HepG2 (cell line): Measurements from ENCODE around the gene FUT8. TPM values are rescaled to one million over a fixed set of nuclear protein-coding genes. Genes with fewer than 3 reads are reported as not detected.

Experiments
- CHD4 ChIP-seq: fragments of 200-600 bp; sonication (generic); IDR thresholded peaks from 2 replicates; pipeline ENCODE4 v1.7.0; 2017; ENCODE audit warnings: mild to moderate bottlenecking, low read length, borderline replicate concordance
- DR1 ChIP-seq: sonication (generic); formaldehyde crosslinking; IDR thresholded peaks from 2 replicates; pipeline ENCODE4 v1.8.0; 2021; ENCODE audit warnings: mild to moderate bottlenecking, missing genetic modification reagents, inconsistent platforms
- ETV5 ChIP-seq: IDR thresholded peaks from 2 replicates; pipeline ENCODE4 v1.6.1; 2018; ENCODE audit warnings: missing biosample characterization, missing genetic modification reagents, inconsistent platforms, borderline replicate concordance
- FOXA3 ChIP-seq: IDR thresholded peaks from 2 replicates; pipeline ENCODE4 v1.6.1; 2016; ENCODE audit warnings: missing genetic modification reagents, missing compliant biosample characterization
- FOXC1 ChIP-seq: sonication (generic); formaldehyde crosslinking; IDR thresholded peaks from 2 replicates; pipeline ENCODE4 v1.8.0; 2022; ENCODE audit warnings: mild to moderate bottlenecking, missing genetic modification reagents, borderline replicate concordance
- GABPA ChIP-seq, 2 experiments: IDR thresholded peaks; 2 replicates each; pipeline ENCODE4 v1.6.1; 2011 to 2016; ENCODE audit warnings: low read depth in 2 of 2, low read length in 1 of 2, missing biosample characterization in 1 of 2, missing genetic modification characterization in 1 of 2
- HOXD1 ChIP-seq: sonication (generic); formaldehyde crosslinking; IDR thresholded peaks from 2 replicates; pipeline ENCODE4 v1.5.0; 2020; ENCODE audit warnings: missing genetic modification reagents
- MAFF ChIP-seq: IDR thresholded peaks from 2 replicates; pipeline ENCODE4 v1.6.1; 2011; ENCODE audit warnings: low read depth, low read length, improper control_type of control experiment
- MED1 ChIP-seq: sonication (generic); formaldehyde crosslinking; IDR thresholded peaks from 2 replicates; pipeline ENCODE4 v1.4.0; 2020; ENCODE audit warnings: missing genetic modification reagents
- MEIS2 ChIP-seq: sonication (generic); formaldehyde crosslinking; IDR thresholded peaks from 2 replicates; pipeline ENCODE4 v1.9.0; 2021; ENCODE audit warnings: mild to moderate bottlenecking, missing genetic modification reagents
- MIXL1 ChIP-seq: IDR thresholded peaks from 2 replicates; pipeline ENCODE4 v1.6.1; 2016
- MTF1 ChIP-seq: sonication (generic); formaldehyde crosslinking; IDR thresholded peaks from 2 replicates; pipeline ENCODE4 v1.5.0; 2020; ENCODE audit warnings: missing genetic modification reagents
- NONO ChIP-seq, 2 experiments: fragments of 450-650 bp in 1 of 2; sonication (generic) in 1 of 2; formaldehyde crosslinking in 1 of 2; IDR thresholded peaks in 1 of 2; conservative IDR thresholded peaks in 1 of 2; 2 replicates each; pipeline versions ENCODE4 v1.6.1 to v1.8.0; 2017 to 2022; ENCODE audit warnings: mild to moderate bottlenecking in 1 of 2, missing genetic modification reagents in 1 of 2, moderate library complexity in 1 of 2
- RELA ChIP-seq: sonication (generic); formaldehyde crosslinking; IDR thresholded peaks from 2 replicates; pipeline ENCODE4 v1.4.0; 2020; ENCODE audit warnings: missing genetic modification reagents
- SNAPC2 ChIP-seq: sonication (generic); formaldehyde crosslinking; IDR thresholded peaks from 2 replicates; pipeline ENCODE4 v1.8.1; 2022; ENCODE audit warnings: mild to moderate bottlenecking, missing genetic modification reagents
- YEATS4 ChIP-seq: sonication (generic); formaldehyde crosslinking; IDR thresholded peaks from 2 replicates; pipeline ENCODE4 v1.4.0; 2020; ENCODE audit warnings: missing genetic modification reagents, borderline replicate concordance
- ZBTB7A ChIP-seq: sonication (generic); formaldehyde crosslinking; IDR thresholded peaks from 2 replicates; pipeline ENCODE4 v1.8.0; 2022; ENCODE audit warnings: mild to moderate bottlenecking, missing genetic modification reagents
- ZFP82 ChIP-seq: sonication (generic); formaldehyde crosslinking; IDR thresholded peaks from 2 replicates; pipeline ENCODE4 v1.5.1; 2020; ENCODE audit warnings: mild to moderate bottlenecking, missing genetic modification reagents, borderline replicate concordance
- ZMYM2 ChIP-seq: sonication (generic); formaldehyde crosslinking; IDR thresholded peaks from 2 replicates; pipeline ENCODE4 v1.8.0; 2022; ENCODE audit warnings: mild to moderate bottlenecking, missing genetic modification reagents
- ZMYM4 ChIP-seq: sonication (generic); formaldehyde crosslinking; IDR thresholded peaks from 2 replicates; pipeline ENCODE4 v1.8.1; 2023; ENCODE audit warnings: mild to moderate bottlenecking, missing genetic modification reagents
- ZNF12 ChIP-seq: sonication (generic); formaldehyde crosslinking; IDR thresholded peaks from 2 replicates; pipeline ENCODE4 v1.5.0; 2020; ENCODE audit warnings: missing genetic modification reagents
- ZNF224 ChIP-seq: sonication (generic); formaldehyde crosslinking; IDR thresholded peaks from 2 replicates; pipeline ENCODE4 v1.5.0; 2020; ENCODE audit warnings: mild to moderate bottlenecking, missing genetic modification reagents
- ZNF263 ChIP-seq: sonication (generic); formaldehyde crosslinking; IDR thresholded peaks from 2 replicates; pipeline ENCODE4 v1.4.0; 2020; ENCODE audit warnings: missing genetic modification reagents
- ZNF274 ChIP-seq: sonication (generic); formaldehyde crosslinking; IDR thresholded peaks from 2 replicates; pipeline ENCODE4 v1.5.1; 2020; ENCODE audit warnings: mild to moderate bottlenecking, missing genetic modification reagents
- ZNF33B ChIP-seq: sonication (generic); formaldehyde crosslinking; IDR thresholded peaks from 2 replicates; pipeline ENCODE4 v1.5.1; 2020; ENCODE audit warnings: mild to moderate bottlenecking, missing genetic modification reagents
- ZNF616 ChIP-seq: sonication (generic); formaldehyde crosslinking; IDR thresholded peaks from 2 replicates; pipeline ENCODE4 v1.5.0; 2020; ENCODE audit warnings: low read depth, mild to moderate bottlenecking, missing genetic modification reagents
- ZNF766 ChIP-seq: sonication (generic); formaldehyde crosslinking; IDR thresholded peaks from 2 replicates; pipeline ENCODE4 v1.5.0; 2020; ENCODE audit warnings: missing genetic modification reagents, borderline replicate concordance
- ZNF776 ChIP-seq: sonication (generic); formaldehyde crosslinking; IDR thresholded peaks from 2 replicates; pipeline ENCODE4 v1.4.0; 2020; ENCODE audit warnings: mild to moderate bottlenecking, missing genetic modification reagents
- polyA plus RNA-seq, 8 experiments: library from polyadenylated mRNA; depleted of rRNA in 3 of 8; stranded (reverse) in 7 of 8; unstranded in 1 of 8; fragments of >200 nt; fragmentation: Illumina TruSeq in 4 of 8; extraction: Trizol in 4 of 8; gene quantifications; 2 replicates each; pipeline versions ENCODE4 v1.2.1 to v1.2.3, GENCODE V29; 2011 to 2016; ENCODE audit warnings: low read depth in 4 of 8, missing spikeins in 1 of 8, mixed read lengths in 1 of 8; ENCODE audit not compliant: insufficient read depth in 1 of 8
- total RNA-seq, 5 experiments: library from RNA; depleted of rRNA; stranded (reverse); fragments of >200 nt; fragmentation: Illumina TruSeq; extraction: Trizol; gene quantifications; 2 replicates each; pipeline ENCODE4 v1.2.3, GENCODE V29; 2016; ENCODE audit warnings: low read depth in 1 of 5
- TF ChIP-seq, protein P1 (sequence below): sonication (generic); formaldehyde crosslinking; IDR thresholded peaks from 2 replicates; pipeline ENCODE4 v1.4.0; 2020; ENCODE audit warnings: missing genetic modification reagents
- TF ChIP-seq, protein P2 (sequence below): sonication (generic); formaldehyde crosslinking; IDR thresholded peaks from 2 replicates; pipeline ENCODE4 v1.5.1; 2020; ENCODE audit warnings: missing genetic modification reagents, mild to moderate bottlenecking, borderline replicate concordance
- TF ChIP-seq, protein P3 (sequence below): sonication (generic); formaldehyde crosslinking; IDR thresholded peaks from 2 replicates; pipeline ENCODE4 v1.8.1; 2023; ENCODE audit warnings: missing genetic modification reagents, inconsistent platforms, borderline replicate concordance

FUT8 gene
- total and polyA plus RNA-seq, 2 of the 13 experiments (the other 11 are each of a cell fraction or from before 2014, with no cell fraction given) = 9.3 to 17.5 TPM

DNA sequence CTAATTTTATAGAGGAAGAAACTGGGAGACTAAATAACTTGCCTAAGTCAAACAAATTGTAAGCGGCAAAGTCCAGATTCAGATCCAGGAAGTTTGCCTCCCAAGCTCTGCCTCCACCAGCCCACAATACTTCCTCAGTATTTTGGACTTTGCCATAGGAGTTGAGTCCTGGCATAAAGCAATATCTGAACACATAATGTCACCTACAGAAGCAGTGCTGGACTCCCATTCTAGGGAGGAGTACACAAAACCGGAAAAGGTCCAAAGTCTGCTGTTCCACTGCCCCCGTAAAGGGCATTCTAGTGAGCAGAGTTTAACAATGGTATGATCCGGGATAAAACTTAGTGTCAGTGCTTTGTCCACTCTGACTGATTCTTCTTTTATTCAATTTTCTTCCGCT, 340.5 kb downstream of the FUT8 start (continued):
- TF ChIP-seq, protein P1, sequence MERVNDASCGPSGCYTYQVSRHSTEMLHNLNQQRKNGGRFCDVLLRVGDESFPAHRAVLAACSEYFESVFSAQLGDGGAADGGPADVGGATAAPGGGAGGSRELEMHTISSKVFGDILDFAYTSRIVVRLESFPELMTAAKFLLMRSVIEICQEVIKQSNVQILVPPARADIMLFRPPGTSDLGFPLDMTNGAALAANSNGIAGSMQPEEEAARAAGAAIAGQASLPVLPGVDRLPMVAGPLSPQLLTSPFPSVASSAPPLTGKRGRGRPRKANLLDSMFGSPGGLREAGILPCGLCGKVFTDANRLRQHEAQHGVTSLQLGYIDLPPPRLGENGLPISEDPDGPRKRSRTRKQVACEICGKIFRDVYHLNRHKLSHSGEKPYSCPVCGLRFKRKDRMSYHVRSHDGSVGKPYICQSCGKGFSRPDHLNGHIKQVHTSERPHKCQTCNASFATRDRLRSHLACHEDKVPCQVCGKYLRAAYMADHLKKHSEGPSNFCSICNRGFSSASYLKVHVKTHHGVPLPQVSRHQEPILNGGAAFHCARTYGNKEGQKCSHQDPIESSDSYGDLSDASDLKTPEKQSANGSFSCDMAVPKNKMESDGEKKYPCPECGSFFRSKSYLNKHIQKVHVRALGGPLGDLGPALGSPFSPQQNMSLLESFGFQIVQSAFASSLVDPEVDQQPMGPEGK (CRISPR knock-in tag) = no peak
- TF ChIP-seq DR1 = no peak
- no peak for TF ChIP-seq ZNF224 (CRISPR knock-in tag)
- TF ChIP-seq, protein P2, sequence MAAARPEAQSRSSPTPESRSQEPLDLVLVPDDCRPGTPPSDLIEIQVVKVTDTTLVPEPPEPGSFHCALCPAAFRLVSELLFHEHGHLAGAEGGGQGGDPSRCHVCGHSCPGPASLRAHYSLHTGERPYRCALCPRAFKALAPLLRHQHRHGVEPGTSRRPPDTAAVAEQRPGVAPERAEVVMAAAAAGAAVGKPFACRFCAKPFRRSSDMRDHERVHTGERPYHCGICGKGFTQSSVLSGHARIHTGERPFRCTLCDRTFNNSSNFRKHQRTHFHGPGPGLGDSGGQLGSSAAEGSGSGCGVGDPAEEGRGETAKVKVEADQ = no peak
- no peak for TF ChIP-seq RELA (CRISPR knock-in tag)
- TF ChIP-seq, protein P3, sequence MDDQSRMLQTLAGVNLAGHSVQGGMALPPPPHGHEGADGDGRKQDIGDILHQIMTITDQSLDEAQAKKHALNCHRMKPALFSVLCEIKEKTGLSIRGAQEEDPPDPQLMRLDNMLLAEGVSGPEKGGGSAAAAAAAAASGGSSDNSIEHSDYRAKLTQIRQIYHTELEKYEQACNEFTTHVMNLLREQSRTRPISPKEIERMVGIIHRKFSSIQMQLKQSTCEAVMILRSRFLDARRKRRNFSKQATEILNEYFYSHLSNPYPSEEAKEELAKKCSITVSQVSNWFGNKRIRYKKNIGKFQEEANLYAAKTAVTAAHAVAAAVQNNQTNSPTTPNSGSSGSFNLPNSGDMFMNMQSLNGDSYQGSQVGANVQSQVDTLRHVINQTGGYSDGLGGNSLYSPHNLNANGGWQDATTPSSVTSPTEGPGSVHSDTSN (CRISPR knock-in tag) = no peak
- no peak for TF ChIP-seq ZNF274 (CRISPR knock-in tag)
- TF ChIP-seq FOXA3 (CRISPR knock-in tag) = peak; percentile 39; the same call in 1 of the 2 replicates
- TF ChIP-seq ETV5 (CRISPR knock-in tag) = peak; percentile 87; the same call in 1 of the 2 replicates
- no peak for TF ChIP-seq ZFP82 (CRISPR knock-in tag)
- TF ChIP-seq MEIS2 = no peak
- no peak for TF ChIP-seq MIXL1 (CRISPR knock-in tag)
- no peak for TF ChIP-seq YEATS4 (CRISPR knock-in tag)
- no peak for TF ChIP-seq ZNF766 (CRISPR knock-in tag)
- TF ChIP-seq ZNF33B (CRISPR knock-in tag) = no peak
- TF ChIP-seq ZMYM2 = peak; percentile 73; the same call in 1 of the 2 replicates
- TF ChIP-seq ZNF263 (CRISPR knock-in tag) = peak; percentile 58; the same call in 1 of the 2 replicates
- no peak for TF ChIP-seq MTF1 (CRISPR knock-in tag)
- no peak for TF ChIP-seq SNAPC2 (CRISPR knock-in tag)
- TF ChIP-seq ZMYM4 (CRISPR knock-in tag) = peak; percentile 59
- TF ChIP-seq ZBTB7A = no peak
- TF ChIP-seq ZNF12 = no peak
- no peak for TF ChIP-seq GABPA (IDR thresholded peaks at IDR 0.05; ENCODE audit: low read depth, low read length)
- TF ChIP-seq GABPA (CRISPR knock-in tag; IDR thresholded peaks at IDR 0.05; ENCODE audit: low read depth) = peak; percentile 16; the same call in 1 of the 2 replicates
- no peak for TF ChIP-seq MAFF
- no peak for TF ChIP-seq ZNF776 (CRISPR knock-in tag)
- peak; percentile 45; the same call in 1 of the 2 replicates for TF ChIP-seq MED1 (CRISPR knock-in tag)
- no peak for TF ChIP-seq FOXC1 (CRISPR knock-in tag)
- TF ChIP-seq NONO (IDR thresholded peaks at IDR 0.05) = no peak
- TF ChIP-seq NONO (CRISPR knock-in tag; conservative IDR thresholded peaks at IDR 0.05) = 0 out of 2 replicates have a peak, but pooled peaks have one; percentile 35
- TF ChIP-seq HOXD1 = no peak
- TF ChIP-seq ZNF616 (CRISPR knock-in tag) = no peak
- TF ChIP-seq CHD4 = no peak
